Stimulated activated CD4-positive, alpha-beta T cell treated with anti-CD3 and anti-CD28 coated beads, Interleukin-15, amount 100 ng/mL, for 48 hours (primary cell): ENCODE measurements around the gene ARHGAP40.
A peak's percentile ranks its signal among the peaks of the same experiment; 100 is the strongest.

Experiments used
- DNase-seq, 2 donors: peaks; one replicate each; pipeline ENCODE4 v3.0.0-alpha.2; 2020; ENCODE audit warnings: low read depth in 2 of 2

Gene ARHGAP40

DNA sequence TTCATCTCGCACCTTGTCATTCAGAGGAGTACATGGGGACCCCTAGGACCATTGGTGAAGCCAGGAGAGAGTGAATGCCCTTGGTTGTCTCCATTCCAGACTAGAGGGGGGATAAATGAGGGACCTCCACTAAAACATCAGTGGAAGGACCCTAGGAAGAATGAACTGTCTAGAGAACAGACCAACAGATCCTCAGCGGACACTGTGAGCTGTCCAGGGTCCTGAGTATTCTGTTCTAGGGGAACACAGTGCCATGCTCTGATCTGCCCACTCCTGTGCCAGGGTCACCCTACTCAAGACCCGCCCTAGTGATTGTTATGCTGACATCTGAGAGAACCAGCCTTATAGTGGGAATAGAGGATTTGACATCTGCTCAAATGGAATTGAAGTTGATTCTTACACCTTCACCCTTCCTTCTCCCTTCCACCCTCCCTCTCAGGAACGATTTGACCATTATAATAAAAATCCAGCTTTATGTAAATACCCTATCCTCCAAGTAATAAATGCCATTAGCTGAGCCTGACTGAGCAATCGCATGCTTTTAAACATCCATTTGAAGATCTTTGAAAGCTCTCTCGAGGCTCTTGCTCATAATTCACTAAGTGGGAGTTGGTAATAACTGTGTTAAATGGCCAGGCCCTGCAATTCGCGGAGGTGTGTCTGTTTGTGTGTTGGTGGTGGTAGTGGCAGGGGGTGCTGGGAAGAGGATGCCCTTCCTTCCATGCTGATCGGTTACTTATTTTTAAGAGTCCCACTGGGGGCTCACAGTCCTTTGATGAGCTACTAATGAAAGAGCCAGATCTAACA lies 79.1 kb downstream of the ARHGAP40 start:
- DNase-seq = no peak

GRCh38 chr20:38685271-38685670 lies 83.7 kb downstream of the ARHGAP40 start:
- DNase-seq = no peak

GRCh38 chr20:38685853-38686473 lies 84.4 kb downstream of the ARHGAP40 start:
- DNase-seq = peak; percentile 4 to 18

GRCh38 chr20:38692436-38693411 lies 91.1 kb downstream of the ARHGAP40 start:
- peak in 1 of 2 donors; percentile 14 for DNase-seq

- DNase-seq = no peak
Observed at GRCh38 chr20:38697306-38697705, 95.7 kb downstream of the ARHGAP40 start.

DNA sequence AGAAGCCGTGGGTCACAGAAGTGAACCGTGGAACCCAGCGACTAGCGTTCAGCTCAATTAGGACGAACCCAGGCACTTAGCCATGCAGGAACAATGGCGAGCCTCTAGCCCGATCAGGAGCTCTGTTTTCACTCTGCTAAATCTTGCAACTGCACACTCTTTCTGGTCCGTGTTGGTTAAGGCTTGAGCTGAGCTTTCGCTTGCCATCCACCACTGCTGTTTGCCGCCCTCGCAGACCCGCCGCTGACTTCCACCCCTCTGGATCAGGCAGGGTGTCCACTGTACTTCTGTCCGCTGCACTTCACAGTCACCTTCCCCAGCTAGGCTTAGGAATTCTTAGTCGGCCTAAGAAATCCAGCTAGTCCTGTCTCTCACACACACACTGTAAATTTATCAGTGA lies 96.9 kb downstream of the ARHGAP40 start:
- DNase-seq = no peak

DNA sequence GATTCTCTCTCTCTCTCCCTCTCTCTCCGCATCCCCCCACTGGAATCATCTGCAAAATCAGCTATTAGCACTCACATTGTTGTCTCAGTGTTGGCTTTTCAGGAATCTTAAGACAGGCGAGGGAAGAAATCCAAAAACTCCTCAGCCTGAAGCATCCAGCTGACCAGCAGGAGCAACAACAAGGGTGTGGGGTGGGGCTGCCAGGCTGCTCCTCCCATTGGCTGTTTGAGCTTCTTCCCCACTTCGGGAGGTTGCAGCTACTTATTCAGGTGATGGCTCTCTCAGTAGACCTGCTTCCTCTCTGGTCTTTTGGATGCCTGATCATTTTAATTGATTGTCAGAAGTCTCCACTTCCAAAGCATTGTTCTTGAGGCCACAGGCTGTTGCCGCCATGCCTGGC lies 98.5 kb downstream of the ARHGAP40 start:
- DNase-seq = no peak
